NT2/D1 (cell line): ENCODE measurements around the gene C16orf74.

ENCODE experiments used
- DNase-seq: peaks from one replicate; pipeline ENCODE4 v3.0.0-alpha.2; 2011; ENCODE audit warnings: low read depth, low spot score
- H3K27me3 ChIP-seq: 2 replicates; pipeline ENCODE4 v1.6.0; 2011; ENCODE audit warnings: mild to moderate bottlenecking; ENCODE audit not compliant: insufficient read length, insufficient read depth
- H3K36me3 ChIP-seq: 2 replicates; pipeline ENCODE4 v1.6.1; 2011; ENCODE audit warnings: mild to moderate bottlenecking, low read length, mixed read lengths; ENCODE audit not compliant: insufficient read depth, insufficient read length
- H3K4me1 ChIP-seq: 2 replicates; pipeline ENCODE4 v1.5.1; 2011; ENCODE audit not compliant: insufficient read depth, insufficient read length
- H3K4me3 ChIP-seq: 2 replicates; pipeline ENCODE4 v1.5.1; 2011; ENCODE audit warnings: low read depth; ENCODE audit not compliant: insufficient read length
- H3K9ac ChIP-seq: 2 replicates; pipeline ENCODE4 v1.6.0; 2011; ENCODE audit warnings: low read depth; ENCODE audit not compliant: insufficient read length
- H3K9me3 ChIP-seq: 2 replicates; pipeline ENCODE4 v1.5.1; 2011; ENCODE audit warnings: mild to moderate bottlenecking, low read length; ENCODE audit not compliant: insufficient read depth
- SUZ12 ChIP-seq: IDR thresholded peaks from 2 replicates; pipeline ENCODE4 v1.6.1; 2011; ENCODE audit not compliant: insufficient read length, insufficient read depth; ENCODE audit errors: extremely low read depth
- YY1 ChIP-seq: IDR thresholded peaks from 2 replicates; pipeline ENCODE4 v1.6.1; 2011; ENCODE audit not compliant: insufficient read length, insufficient read depth
- ZNF274 ChIP-seq: IDR thresholded peaks from 2 replicates; pipeline ENCODE4 v1.6.1; 2011; ENCODE audit warnings: mild to moderate bottlenecking, low read depth, low read length

Gene C16orf74

GRCh38 chr16:85698459-85698891 is 52.4 kb downstream of the C16orf74 start:
- Histone ChIP-seq H3K36me3 (no peaks in the 10 kb centered on the region), H3K4me1 (peaks cover 13% of the 10 kb centered on the region), H3K9me3 (no peaks in the 10 kb centered on the region), H3K9ac (no peak overlapping the region), H3K27me3 (peaks cover 7% of the 10 kb centered on the region), H3K4me3 (no peak overlapping the region)
- DNase-seq: no peak
- TF ChIP-seq SUZ12: no peak
- no peak for TF ChIP-seq ZNF274
- no peak for TF ChIP-seq YY1

- H3K9me3 ChIP-seq: no peaks in the 10 kb centered on the region
- peaks cover 13% of the 10 kb centered on the region for H3K4me1 ChIP-seq
- DNase-seq: no peak
- no peak for TF ChIP-seq SUZ12
- TF ChIP-seq ZNF274: no peak
- no peak for TF ChIP-seq YY1
- no peak overlapping the region for H3K9ac ChIP-seq
- H3K27me3 ChIP-seq: peaks cover 7% of the 10 kb centered on the region
- no peaks in the 10 kb centered on the region for H3K36me3 ChIP-seq
- no peak overlapping the region for H3K4me3 ChIP-seq
Observed at GRCh38 chr16:85697431-85697830, 53.5 kb downstream of the C16orf74 start.

- H3K36me3 ChIP-seq: no peaks in the 10 kb centered on the region
- peaks cover 9% of the 10 kb centered on the region for H3K27me3 ChIP-seq
- no peak for TF ChIP-seq YY1
- no peak for TF ChIP-seq ZNF274
- TF ChIP-seq SUZ12: no peak
- H3K4me1 ChIP-seq: peaks cover 13% of the 10 kb centered on the region
- no peaks in the 10 kb centered on the region for H3K9me3 ChIP-seq
- no peak for DNase-seq
- H3K9ac ChIP-seq: no peak overlapping the region
- no peak overlapping the region for H3K4me3 ChIP-seq
Observed at GRCh38 chr16:85696781-85697180, 54.1 kb downstream of the C16orf74 start.

- Histone ChIP-seq H3K9me3 (no peaks in the 10 kb centered on the region), H3K4me1 (peaks cover 13% of the 10 kb centered on the region), H3K36me3 (no peaks in the 10 kb centered on the region), H3K4me3 (no peak overlapping the region), H3K27me3 (peaks cover 17% of the 10 kb centered on the region), H3K9ac (peak overlapping the region; percentile 1)
- TF ChIP-seq YY1 (no peak), SUZ12 (no peak)
- DNase-seq: no peak
Observed at GRCh38 chr16:85695196-85696128, 55.4 kb downstream of the C16orf74 start.

GRCh38 chr16:85690469-85691064 is 60.3 kb downstream of the C16orf74 start:
- Histone ChIP-seq H3K9me3 (no peaks in the 10 kb centered on the region), H3K27me3 (peaks cover 23% of the 10 kb centered on the region), H3K36me3 (peaks cover 18% of the 10 kb centered on the region), H3K9ac (no peak overlapping the region), H3K4me1 (peaks cover 7% of the 10 kb centered on the region), H3K4me3 (no peak overlapping the region)
- DNase-seq: no peak
- TF ChIP-seq ZNF274 (no peak), YY1 (no peak)

GRCh38 chr16:85689950-85690320 is 61.0 kb downstream of the C16orf74 start:
- H3K9ac ChIP-seq: no peak overlapping the region

GRCh38 chr16:85689285-85689949 is 61.5 kb downstream of the C16orf74 start:
- H3K9ac ChIP-seq: no peak overlapping the region
- no peak overlapping the region for H3K4me3 ChIP-seq
- H3K4me1 ChIP-seq: peaks cover 4% of the 10 kb centered on the region
- H3K27me3 ChIP-seq: peaks cover 23% of the 10 kb centered on the region
- no peak for TF ChIP-seq SUZ12
- no peak for TF ChIP-seq YY1
- TF ChIP-seq ZNF274: no peak
- H3K9me3 ChIP-seq: no peaks in the 10 kb centered on the region
- H3K36me3 ChIP-seq: peaks cover 28% of the 10 kb centered on the region
- DNase-seq: no peak

More at GRCh38 chr16:85689950-85690320, 61.0 kb downstream of the C16orf74 start:
- TF ChIP-seq YY1 (no peak), SUZ12 (no peak), ZNF274 (no peak)
- Histone ChIP-seq H3K27me3 (peaks cover 23% of the 10 kb centered on the region), H3K4me1 (peaks cover 4% of the 10 kb centered on the region), H3K9me3 (no peaks in the 10 kb centered on the region), H3K4me3 (no peak overlapping the region), H3K36me3 (peaks cover 24% of the 10 kb centered on the region)
- no peak for DNase-seq
